Muscle layer of duodenum (tissue), 2 donors: ENCODE results near the gene HIPK4.

Experiments
- H3K27ac ChIP-seq: one replicate; pipeline ENCODE4 v1.7.0; 2013; ENCODE audit warnings: mild to moderate bottlenecking, low read length
- H3K27me3 ChIP-seq: one replicate; pipeline ENCODE4 v1.7.0; 2013; ENCODE audit warnings: low read depth, mild to moderate bottlenecking, control low read depth, low read length
- H3K36me3 ChIP-seq, 2 donors: one replicate each; pipeline ENCODE4 v1.7.0; 2013; ENCODE audit warnings: low read length in 2 of 2, control low read depth in 1 of 2, mild to moderate bottlenecking in 1 of 2; ENCODE audit not compliant: insufficient read depth in 2 of 2, control insufficient read depth in 1 of 2
- H3K4me1 ChIP-seq, 2 donors: one replicate each; pipeline ENCODE4 v1.7.0; 2013; ENCODE audit warnings: low read length in 2 of 2, mild to moderate bottlenecking in 2 of 2, control low read depth in 1 of 2, moderate library complexity in 1 of 2; ENCODE audit not compliant: insufficient read depth in 2 of 2, control insufficient read depth in 1 of 2
- H3K4me3 ChIP-seq, 2 donors: one replicate each; pipeline ENCODE4 v1.7.0; 2013; ENCODE audit warnings: low read length in 2 of 2, low read depth in 1 of 2, mild to moderate bottlenecking in 1 of 2
- H3K9me3 ChIP-seq, 2 donors: one replicate each; pipeline ENCODE4 v1.7.0; 2013; ENCODE audit warnings: low read length in 2 of 2, control low read depth in 1 of 2, mild to moderate bottlenecking in 1 of 2; ENCODE audit not compliant: control insufficient read depth in 1 of 2
- donor health status: healthy.

Gene HIPK4

GRCh38 chr19:40360020-40360707 lies 29.8 kb downstream of the HIPK4 start:
- H3K9me3 ChIP-seq: no peaks in the 10 kb centered on the region
- no peaks in the 10 kb centered on the region for H3K27me3 ChIP-seq
- H3K4me3 ChIP-seq: no peak overlapping the region
- no peak overlapping the region for H3K27ac ChIP-seq
- peaks cover 0 to 4% of the 10 kb centered on the region in 2 donors for H3K4me1 ChIP-seq
- H3K36me3 ChIP-seq: peaks cover 0 to 6% of the 10 kb centered on the region in 2 donors

GRCh38 chr19:40358773-40359172 lies 31.2 kb downstream of the HIPK4 start:
- H3K27ac ChIP-seq: no peak overlapping the region
- H3K9me3 ChIP-seq: no peaks in the 10 kb centered on the region
- H3K4me1 ChIP-seq: no peaks in the 10 kb centered on the region
- H3K36me3 ChIP-seq: peaks cover 0 to 6% of the 10 kb centered on the region in 2 donors
- H3K4me3 ChIP-seq: no peak overlapping the region
- no peaks in the 10 kb centered on the region for H3K27me3 ChIP-seq

GRCh38 chr19:40357640-40358039 lies 32.3 kb downstream of the HIPK4 start:
- Histone ChIP-seq H3K36me3 (peaks cover 0 to 6% of the 10 kb centered on the region in 2 donors), H3K4me3 (no peak overlapping the region), H3K4me1 (no peaks in the 10 kb centered on the region), H3K27ac (no peak overlapping the region), H3K27me3 (no peaks in the 10 kb centered on the region), H3K9me3 (no peaks in the 10 kb centered on the region)

- no peaks in the 10 kb centered on the region for H3K4me1 ChIP-seq
- H3K9me3 ChIP-seq: no peaks in the 10 kb centered on the region
- H3K27me3 ChIP-seq: no peaks in the 10 kb centered on the region
- H3K27ac ChIP-seq: no peak overlapping the region
- H3K4me3 ChIP-seq: no peak overlapping the region
- peaks cover 0 to 6% of the 10 kb centered on the region in 2 donors for H3K36me3 ChIP-seq
Measured at GRCh38 chr19:40356681-40357595, 33.0 kb downstream of the HIPK4 start.

GRCh38 chr19:40355975-40356680 lies 33.9 kb downstream of the HIPK4 start:
- no peak overlapping the region for H3K4me3 ChIP-seq
- peaks cover 0 to 6% of the 10 kb centered on the region in 2 donors for H3K36me3 ChIP-seq
- H3K27me3 ChIP-seq: no peaks in the 10 kb centered on the region
- H3K9me3 ChIP-seq: no peaks in the 10 kb centered on the region
- no peaks in the 10 kb centered on the region for H3K4me1 ChIP-seq
- no peak overlapping the region for H3K27ac ChIP-seq

- H3K27me3 ChIP-seq: no peaks in the 10 kb centered on the region
- H3K4me3 ChIP-seq: peak overlapping the region; percentile 81 to 96
- peaks cover 5 to 17% of the 10 kb centered on the region in 2 donors for H3K4me1 ChIP-seq
- no peaks in the 10 kb centered on the region for H3K9me3 ChIP-seq
- H3K27ac ChIP-seq: peak overlapping the region; percentile 81
- no peaks in the 10 kb centered on the region for H3K36me3 ChIP-seq
Measured at GRCh38 chr19:40348961-40349507, 40.9 kb downstream of the HIPK4 start.

- Histone ChIP-seq H3K9me3 (no peaks in the 10 kb centered on the region), H3K4me1 (peaks cover 5 to 17% of the 10 kb centered on the region in 2 donors), H3K27ac (peak within 1 kb of the TSS; percentile 81), H3K4me3 (peak within 1 kb of the TSS; percentile 81 to 96), H3K27me3 (no peaks in the 10 kb centered on the region), H3K36me3 (no peaks in the 10 kb centered on the region)
Measured at GRCh38 chr19:40348125-40348913, 41.7 kb downstream of the HIPK4 start, which contains the start of the genes C19orf47 and PLD3. Gene C19orf47, minus strand, starts transcription at chr19:40348397. Its CDS starts 6,540 bp downstream, at chr19:40341857. Gene PLD3, plus strand, starts transcription at chr19:40348695. Its CDS starts 17,789 bp downstream, at chr19:40366484.

- no peaks in the 10 kb centered on the region for H3K9me3 ChIP-seq
- H3K27ac ChIP-seq: no peak overlapping the region
- peaks cover 4 to 15% of the 10 kb centered on the region in 2 donors for H3K4me1 ChIP-seq
- H3K27me3 ChIP-seq: no peaks in the 10 kb centered on the region
- no peak overlapping the region for H3K4me3 ChIP-seq
- no peaks in the 10 kb centered on the region for H3K36me3 ChIP-seq
Measured at GRCh38 chr19:40344422-40344821, 45.6 kb downstream of the HIPK4 start.

- Histone ChIP-seq H3K27ac (no peak overlapping the region), H3K4me1 (peaks cover 0 to 10% of the 10 kb centered on the region in 2 donors), H3K27me3 (no peaks in the 10 kb centered on the region), H3K36me3 (peaks cover 0 to 5% of the 10 kb centered on the region in 2 donors), H3K9me3 (no peaks in the 10 kb centered on the region), H3K4me3 (no peak overlapping the region)
Measured at GRCh38 chr19:40342644-40343311, 47.2 kb downstream of the HIPK4 start.
